GM23338 (cell line): Measurements from ENCODE around the gene CHST4. TPM values are rescaled to one million over a fixed set of nuclear protein-coding genes. Genes with fewer than 3 reads are reported as not detected.

Experiments
- ATAC-seq: fragments of 200-7000 bp; cut with Tn5 transposase; 3 replicates; pipeline ENCODE4 v1.9.1; 2020
- DNase-seq: peaks from one replicate; pipeline ENCODE4 v3.0.0-alpha.2; 2015; ENCODE audit warnings: low spot score
- H2AFZ ChIP-seq: fragments of 200-600 bp; sonication (generic); 2 replicates; pipeline ENCODE4 v1.8.0; 2016; ENCODE audit warnings: antibody characterized with exemption, mild to moderate bottlenecking, moderate library complexity
- H3F3A ChIP-seq: fragments of 200-600 bp; sonication (generic); replicated peaks from 2 replicates; pipeline ENCODE4 v1.8.0; 2017; ENCODE audit warnings: antibody characterized with exemption, mixed run types, low read depth
- H3K27ac ChIP-seq: fragments of 200-600 bp; sonication (generic); 2 replicates; pipeline ENCODE4 v1.6.1; 2016; ENCODE audit warnings: low read depth
- H3K27me3 ChIP-seq: fragments of 200-600 bp; sonication (generic); 2 replicates; pipeline ENCODE4 v1.8.0; 2016; ENCODE audit warnings: mild to moderate bottlenecking, mixed run types, moderate library complexity; ENCODE audit not compliant: insufficient read depth
- H3K36me3 ChIP-seq: fragments of 200-600 bp; sonication (generic); 2 replicates; pipeline ENCODE4 v1.8.0; 2016; ENCODE audit warnings: mild to moderate bottlenecking; ENCODE audit not compliant: insufficient read depth
- H3K4me1 ChIP-seq: fragments of 200-600 bp; sonication (generic); 2 replicates; pipeline ENCODE4 v1.8.0; 2016; ENCODE audit warnings: mild to moderate bottlenecking, moderate library complexity; ENCODE audit not compliant: insufficient read depth
- H3K4me2 ChIP-seq: fragments of 200-600 bp; sonication (generic); 2 replicates; pipeline ENCODE4 v1.7.1; 2017; ENCODE audit warnings: mixed run types
- H3K4me3 ChIP-seq: fragments of 200-600 bp; sonication (generic); 2 replicates; pipeline ENCODE4 v1.6.1; 2016; ENCODE audit warnings: mixed run types
- H3K79me2 ChIP-seq: fragments of 200-600 bp; sonication (generic); replicated peaks from 2 replicates; pipeline ENCODE4 v1.8.0; 2017; ENCODE audit warnings: mild to moderate bottlenecking; ENCODE audit not compliant: insufficient read depth
- H3K9me2 ChIP-seq: fragments of 200-600 bp; sonication (generic); 2 replicates; pipeline ENCODE4 v1.8.0; 2017; ENCODE audit not compliant: insufficient read depth
- H4K20me1 ChIP-seq: fragments of 200-600 bp; sonication (generic); replicated peaks from 2 replicates; pipeline ENCODE4 v1.8.0; 2017; ENCODE audit warnings: mild to moderate bottlenecking; ENCODE audit not compliant: insufficient read depth
- H3K27ac Mint-ChIP-seq: 2 replicates; pipeline ENCODE4 v1.8.0; 2020; ENCODE audit warnings: inconsistent platforms, mild to moderate bottlenecking, moderate library complexity, mixed read lengths
- H3K27me3 Mint-ChIP-seq: 3 replicates; pipeline ENCODE4 v1.8.0; 2022; ENCODE audit warnings: low read depth, mild to moderate bottlenecking, moderate library complexity, mixed read lengths, inconsistent platforms; ENCODE audit not compliant: insufficient read depth, poor library complexity
- H3K36me3 Mint-ChIP-seq: 3 replicates; pipeline ENCODE4 v1.8.0; 2021; ENCODE audit warnings: low read depth, mild to moderate bottlenecking, inconsistent platforms, moderate library complexity, mixed read lengths
- H3K4me1 Mint-ChIP-seq: 3 replicates; pipeline ENCODE4 v1.8.0; 2020; ENCODE audit warnings: mild to moderate bottlenecking, inconsistent platforms, mixed read lengths
- H3K4me3 Mint-ChIP-seq: 3 replicates; pipeline ENCODE4 v1.8.0; 2021; ENCODE audit warnings: moderate library complexity, mild to moderate bottlenecking, inconsistent platforms, mixed read lengths
- H3K9me3 Mint-ChIP-seq: 3 replicates; pipeline ENCODE4 v1.8.0; 2020; ENCODE audit warnings: moderate library complexity, mild to moderate bottlenecking, inconsistent platforms, mixed read lengths
- EZH2 ChIP-seq: fragments of 200-600 bp; sonication (generic); IDR thresholded peaks from one replicate; pipeline ENCODE4 v1.8.0; 2017; ENCODE audit warnings: antibody characterized with exemption, mild to moderate bottlenecking, low read depth; ENCODE audit not compliant: unreplicated experiment
- EZH2phosphoT487 ChIP-seq: fragments of 200-600 bp; sonication (generic); IDR thresholded peaks from one replicate; pipeline ENCODE4 v1.8.1; 2018; ENCODE audit warnings: antibody characterized with exemption; ENCODE audit not compliant: unreplicated experiment
- JUNB ChIP-seq: IDR thresholded peaks from one replicate; pipeline ENCODE4 v1.6.1; 2016; ENCODE audit warnings: antibody characterized with exemption; ENCODE audit not compliant: unreplicated experiment
- NANOG ChIP-seq: IDR thresholded peaks from 2 replicates; pipeline ENCODE4 v1.6.1; 2016; ENCODE audit warnings: antibody characterized with exemption, borderline replicate concordance
- POLR2AphosphoS5 ChIP-seq: IDR thresholded peaks from 2 replicates; pipeline ENCODE4 v1.6.1; 2016; ENCODE audit warnings: antibody characterized with exemption, low read depth
- STAT1 ChIP-seq: IDR thresholded peaks from one replicate; pipeline ENCODE4 v1.6.1; 2016; ENCODE audit warnings: antibody characterized with exemption; ENCODE audit not compliant: unreplicated experiment
- ZNF114 ChIP-seq: fragments of 250-450 bp; sonication (Bioruptor Pico); IDR thresholded peaks from 2 replicates; pipeline ENCODE4 v1.5.0; 2020; ENCODE audit warnings: mild to moderate bottlenecking, moderate library complexity
- ZNF331 ChIP-seq: fragments of 250-450 bp; sonication (Bioruptor Pico); IDR thresholded peaks from 2 replicates; pipeline ENCODE4 v1.5.0; 2020; ENCODE audit warnings: low read depth, mild to moderate bottlenecking, moderate library complexity
- ZNF462 ChIP-seq: fragments of 250-450 bp; sonication (Bioruptor Pico); IDR thresholded peaks from 2 replicates; pipeline ENCODE4 v1.5.0; 2020; ENCODE audit warnings: mild to moderate bottlenecking, moderate library complexity
- polyA plus RNA-seq: library from polyadenylated mRNA; unstranded; fragments of >200 nt; fragmentation: Nextera tagmentation; extraction: Ambion mirVana; gene quantifications from 2 replicates; pipeline ENCODE4 v1.2.1, GENCODE V29; 2016
- total RNA-seq: library from RNA; depleted of rRNA; stranded (reverse); fragments of >200 nt; shearing (Covaris generic); gene quantifications from 2 replicates; pipeline ENCODE4 v1.2.3, GENCODE V29; 2014
- TF ChIP-seq, protein P1 (sequence below), 2 experiments: fragments of 200-600 bp in 1 of 2; sonication (generic) in 1 of 2; conservative IDR thresholded peaks; 2 replicates each; pipeline versions ENCODE4 v1.5.1 to v1.6.1; 2016 to 2017; ENCODE audit warnings: antibody characterized with exemption in 2 of 2, low read depth in 2 of 2, mild to moderate bottlenecking in 2 of 2, moderate library complexity in 1 of 2
- TF ChIP-seq, protein P2 (sequence below): IDR thresholded peaks from one replicate; pipeline ENCODE4 v1.6.1; 2018; ENCODE audit warnings: antibody characterized with exemption; ENCODE audit not compliant: unreplicated experiment

Gene CHST4
- total and polyA plus RNA-seq, 2 experiments from 2014 or later: 5.5 to 17.8 TPM

- no peak for TF ChIP-seq ZNF462
Observed at GRCh38 chr16:71480956-71481355, 45.3 kb upstream of the CHST4 start (continued).

- H2AFZ ChIP-seq: no peak overlapping the region
- H3K4me3 ChIP-seq: no peak overlapping the region
- Mint-ChIP-seq H3K27me3 (no peaks in the 10 kb centered on the region), H3K27ac (no peak overlapping the region), H3K4me3 (no peak overlapping the region), H3K36me3 (0 out of 3 replicates have a peak, but pooled peaks cover 3% of the 10 kb centered on the region), H3K4me1 (peaks cover 7% of the 10 kb centered on the region; the same call in 2 of the 3 replicates), H3K9me3 (no peaks in the 10 kb centered on the region)
- no peaks in the 10 kb centered on the region for H3K36me3 ChIP-seq
- no peaks in the 10 kb centered on the region for H3K79me2 ChIP-seq
- no peaks in the 10 kb centered on the region for H3K27me3 ChIP-seq
- no peak for DNase-seq
- no peaks in the 10 kb centered on the region for H3K9me2 ChIP-seq
- no peak for ATAC-seq
- no peaks in the 10 kb centered on the region; the same call in none of the 2 replicates for H3K4me1 ChIP-seq
- no peaks in the 10 kb centered on the region for H3F3A ChIP-seq
- H4K20me1 ChIP-seq: no peaks in the 10 kb centered on the region
- no peak overlapping the region for H3K27ac ChIP-seq
- no peak overlapping the region for H3K4me2 ChIP-seq
- no peak for TF ChIP-seq NANOG
- no peak for TF ChIP-seq ZNF331 (CRISPR knock-in tag)
- TF ChIP-seq, protein P1, sequence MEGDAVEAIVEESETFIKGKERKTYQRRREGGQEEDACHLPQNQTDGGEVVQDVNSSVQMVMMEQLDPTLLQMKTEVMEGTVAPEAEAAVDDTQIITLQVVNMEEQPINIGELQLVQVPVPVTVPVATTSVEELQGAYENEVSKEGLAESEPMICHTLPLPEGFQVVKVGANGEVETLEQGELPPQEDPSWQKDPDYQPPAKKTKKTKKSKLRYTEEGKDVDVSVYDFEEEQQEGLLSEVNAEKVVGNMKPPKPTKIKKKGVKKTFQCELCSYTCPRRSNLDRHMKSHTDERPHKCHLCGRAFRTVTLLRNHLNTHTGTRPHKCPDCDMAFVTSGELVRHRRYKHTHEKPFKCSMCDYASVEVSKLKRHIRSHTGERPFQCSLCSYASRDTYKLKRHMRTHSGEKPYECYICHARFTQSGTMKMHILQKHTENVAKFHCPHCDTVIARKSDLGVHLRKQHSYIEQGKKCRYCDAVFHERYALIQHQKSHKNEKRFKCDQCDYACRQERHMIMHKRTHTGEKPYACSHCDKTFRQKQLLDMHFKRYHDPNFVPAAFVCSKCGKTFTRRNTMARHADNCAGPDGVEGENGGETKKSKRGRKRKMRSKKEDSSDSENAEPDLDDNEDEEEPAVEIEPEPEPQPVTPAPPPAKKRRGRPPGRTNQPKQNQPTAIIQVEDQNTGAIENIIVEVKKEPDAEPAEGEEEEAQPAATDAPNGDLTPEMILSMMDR (conservative IDR thresholded peaks at IDR 0.05; ENCODE audit: low read depth in 2 of 2): no peak
- TF ChIP-seq JUNB: no peak
- no peak for TF ChIP-seq ZNF114
- no peak for TF ChIP-seq EZH2
- no peak for TF ChIP-seq STAT1
- TF ChIP-seq POLR2AphosphoS5: no peak
- TF ChIP-seq, protein P2, sequence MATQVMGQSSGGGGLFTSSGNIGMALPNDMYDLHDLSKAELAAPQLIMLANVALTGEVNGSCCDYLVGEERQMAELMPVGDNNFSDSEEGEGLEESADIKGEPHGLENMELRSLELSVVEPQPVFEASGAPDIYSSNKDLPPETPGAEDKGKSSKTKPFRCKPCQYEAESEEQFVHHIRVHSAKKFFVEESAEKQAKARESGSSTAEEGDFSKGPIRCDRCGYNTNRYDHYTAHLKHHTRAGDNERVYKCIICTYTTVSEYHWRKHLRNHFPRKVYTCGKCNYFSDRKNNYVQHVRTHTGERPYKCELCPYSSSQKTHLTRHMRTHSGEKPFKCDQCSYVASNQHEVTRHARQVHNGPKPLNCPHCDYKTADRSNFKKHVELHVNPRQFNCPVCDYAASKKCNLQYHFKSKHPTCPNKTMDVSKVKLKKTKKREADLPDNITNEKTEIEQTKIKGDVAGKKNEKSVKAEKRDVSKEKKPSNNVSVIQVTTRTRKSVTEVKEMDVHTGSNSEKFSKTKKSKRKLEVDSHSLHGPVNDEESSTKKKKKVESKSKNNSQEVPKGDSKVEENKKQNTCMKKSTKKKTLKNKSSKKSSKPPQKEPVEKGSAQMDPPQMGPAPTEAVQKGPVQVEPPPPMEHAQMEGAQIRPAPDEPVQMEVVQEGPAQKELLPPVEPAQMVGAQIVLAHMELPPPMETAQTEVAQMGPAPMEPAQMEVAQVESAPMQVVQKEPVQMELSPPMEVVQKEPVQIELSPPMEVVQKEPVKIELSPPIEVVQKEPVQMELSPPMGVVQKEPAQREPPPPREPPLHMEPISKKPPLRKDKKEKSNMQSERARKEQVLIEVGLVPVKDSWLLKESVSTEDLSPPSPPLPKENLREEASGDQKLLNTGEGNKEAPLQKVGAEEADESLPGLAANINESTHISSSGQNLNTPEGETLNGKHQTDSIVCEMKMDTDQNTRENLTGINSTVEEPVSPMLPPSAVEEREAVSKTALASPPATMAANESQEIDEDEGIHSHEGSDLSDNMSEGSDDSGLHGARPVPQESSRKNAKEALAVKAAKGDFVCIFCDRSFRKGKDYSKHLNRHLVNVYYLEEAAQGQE: no peak
- TF ChIP-seq EZH2phosphoT487: no peak
Observed at GRCh38 chr16:71482569-71482968, 43.7 kb upstream of the CHST4 start.
